Measurements from ENCODE around the gene RPS6KA5.
"Not testable (repeated sequence)": the region's sequence is repeated elsewhere in the genome, so short reads cannot be mapped to it uniquely, and the experiment has no call there.

The RPS6KA5 gene

GRCh38 chr14:91088585-91089235 lies 28.3 kb upstream of the RPS6KA5 start:
- H3K27me3 ChIP-seq (ENCODE audit: insufficient read depth, low read length), result no peaks in the 10 kb centered on the region
- DNase-seq, result no peak
- peaks cover 0 to 8% of the 10 kb centered on the region in 2 experiments for H3K4me1 ChIP-seq (ENCODE audit: control insufficient read depth in 1 of 2, insufficient read depth in 2 of 2, low read length in 2 of 2)
- no peak overlapping the region for H3K27ac ChIP-seq (ENCODE audit: low read depth, low read length)
- no peak overlapping the region for H4K91ac ChIP-seq (ENCODE audit: low read depth, low read length)
- H3K9ac ChIP-seq (ENCODE audit: low read length), result no peak overlapping the region
- H3K14ac ChIP-seq (ENCODE audit: low read length), result no peak overlapping the region
- H3K36me3 ChIP-seq (ENCODE audit: control insufficient read depth in 1 of 2, insufficient read depth in 2 of 2, low read length in 2 of 2), result no peaks in the 10 kb centered on the region
- no peak overlapping the region for H3K23ac ChIP-seq (ENCODE audit: low read length)
- no peak overlapping the region for H4K12ac ChIP-seq (ENCODE audit: low read depth, low read length)
- H3K18ac ChIP-seq (ENCODE audit: low read length), result no peak overlapping the region
- H3K79me2 ChIP-seq (ENCODE audit: control insufficient read depth, insufficient read depth, low read length, poor library complexity), result no peaks in the 10 kb centered on the region
- no peak overlapping the region for H3K4me2 ChIP-seq (ENCODE audit: low read length)
- no peak overlapping the region for H3K4ac ChIP-seq (ENCODE audit: low read depth, low read length)
- WGBS (ENCODE audit: extremely low coverage, insufficient coverage, insufficient read length), result no CpG with 5 or more reads among the region's 5 CpGs
- peak overlapping the region; percentile 24 for H2BK120ac ChIP-seq (ENCODE audit: insufficient read depth, low read length, poor library complexity)
- peaks cover 2% of the 10 kb centered on the region for H3K9me3 ChIP-seq (ENCODE audit: insufficient read depth, low read depth, low read length)
- H2BK12ac ChIP-seq (ENCODE audit: low read length), result peak overlapping the region; percentile 27
- H3K79me1 ChIP-seq (ENCODE audit: low read length), result no peaks in the 10 kb centered on the region
- H3K4me3 ChIP-seq (ENCODE audit: low read depth, low read length), result no peak overlapping the region
- no peak overlapping the region for H2BK5ac ChIP-seq (ENCODE audit: low read depth, low read length, poor library complexity)
- no peak overlapping the region for H2AK5ac ChIP-seq (ENCODE audit: low read length)
- H4K8ac ChIP-seq (ENCODE audit: low read depth, low read length), result no peak overlapping the region
- H2AFZ ChIP-seq (ENCODE audit: insufficient read depth, low read length, poor library complexity), result no peak overlapping the region

DNA sequence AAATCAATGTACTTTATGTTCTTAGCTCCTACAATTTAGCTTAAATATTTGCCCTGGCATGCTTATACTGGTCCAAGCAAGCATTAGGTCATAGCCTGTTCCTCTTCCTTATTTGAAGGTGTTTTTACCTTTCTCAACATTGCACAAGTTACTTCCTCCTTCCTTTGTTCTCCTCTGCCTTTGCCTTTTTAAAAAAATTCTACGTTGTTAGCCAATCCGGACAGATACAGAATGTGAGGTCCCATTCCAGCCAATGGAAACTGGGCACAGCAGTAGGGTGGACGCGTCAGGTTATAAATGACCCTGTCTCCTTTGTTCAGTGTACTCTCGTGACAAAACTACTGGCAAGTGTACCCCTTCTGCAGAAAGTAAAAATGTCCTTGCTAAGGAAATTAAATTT lies 27.0 kb upstream of the RPS6KA5 start:
- not testable (repeated sequence) for H3K27ac ChIP-seq (ENCODE audit: low read depth, low read length); H3K79me2 ChIP-seq (ENCODE audit: control insufficient read depth, insufficient read depth, low read length, poor library complexity); DNase-seq; H4K91ac ChIP-seq (ENCODE audit: low read depth, low read length); H3K27me3 ChIP-seq (ENCODE audit: insufficient read depth, low read length); H3K4me3 ChIP-seq (ENCODE audit: low read depth, low read length); H3K36me3 ChIP-seq (ENCODE audit: control insufficient read depth in 1 of 2, insufficient read depth in 2 of 2, low read length in 2 of 2); H2BK12ac ChIP-seq (ENCODE audit: low read length); H2AK5ac ChIP-seq (ENCODE audit: low read length); H3K79me1 ChIP-seq (ENCODE audit: low read length); H3K23ac ChIP-seq (ENCODE audit: low read length); H4K12ac ChIP-seq (ENCODE audit: low read depth, low read length); H3K4ac ChIP-seq (ENCODE audit: low read depth, low read length); H3K14ac ChIP-seq (ENCODE audit: low read length); H3K9me3 ChIP-seq (ENCODE audit: insufficient read depth, low read depth, low read length); H3K4me1 ChIP-seq (ENCODE audit: control insufficient read depth in 1 of 2, insufficient read depth in 2 of 2, low read length in 2 of 2); H2BK5ac ChIP-seq (ENCODE audit: low read depth, low read length, poor library complexity); H3K4me2 ChIP-seq (ENCODE audit: low read length); H2BK120ac ChIP-seq (ENCODE audit: insufficient read depth, low read length, poor library complexity); H4K8ac ChIP-seq (ENCODE audit: low read depth, low read length); H3K9ac ChIP-seq (ENCODE audit: low read length); H3K18ac ChIP-seq (ENCODE audit: low read length); H2AFZ ChIP-seq (ENCODE audit: insufficient read depth, low read length, poor library complexity)
- no CpG with 5 or more reads among the region's 5 CpGs for WGBS (ENCODE audit: extremely low coverage, insufficient coverage, insufficient read length)

DNA sequence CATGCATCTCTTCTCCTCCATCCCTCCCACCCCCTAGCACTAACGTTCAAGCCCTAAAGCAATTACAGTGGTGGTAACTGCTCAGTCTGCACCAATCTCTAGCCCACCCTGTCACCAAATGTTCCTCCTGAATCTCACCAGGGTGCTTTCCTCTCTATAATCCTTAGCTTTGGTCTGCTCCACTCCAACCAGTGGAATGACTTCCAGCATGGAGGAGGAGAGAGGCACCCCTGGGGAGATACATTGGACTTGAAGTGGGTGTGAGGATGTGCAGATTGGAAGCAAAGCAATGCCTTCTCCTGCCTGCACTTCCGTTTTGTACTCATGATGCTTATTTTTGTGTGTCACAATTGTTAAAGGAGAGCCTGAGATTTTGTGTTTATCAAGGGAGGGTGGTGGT lies 24.1 kb upstream of the RPS6KA5 start:
- Histone ChIP-seq H3K79me1 (ENCODE audit: low read length) (no peaks in the 10 kb centered on the region), H2AFZ (ENCODE audit: insufficient read depth, low read length, poor library complexity) (no peak overlapping the region), H3K27ac (ENCODE audit: low read depth, low read length) (no peak overlapping the region), H3K4me3 (ENCODE audit: low read depth, low read length) (no peak overlapping the region), H3K9me3 (ENCODE audit: insufficient read depth, low read depth, low read length) (peaks cover 2% of the 10 kb centered on the region), H3K18ac (ENCODE audit: low read length) (no peak overlapping the region), H3K14ac (ENCODE audit: low read length) (no peak overlapping the region), H2BK12ac (ENCODE audit: low read length) (no peak overlapping the region), H3K9ac (ENCODE audit: low read length) (no peak overlapping the region), H2BK5ac (ENCODE audit: low read depth, low read length, poor library complexity) (no peak overlapping the region), H3K79me2 (ENCODE audit: control insufficient read depth, insufficient read depth, low read length, poor library complexity) (no peaks in the 10 kb centered on the region), H4K12ac (ENCODE audit: low read depth, low read length) (no peak overlapping the region), H3K27me3 (ENCODE audit: insufficient read depth, low read length) (no peaks in the 10 kb centered on the region), H3K4me2 (ENCODE audit: low read length) (no peak overlapping the region), H3K36me3 (ENCODE audit: control insufficient read depth in 1 of 2, insufficient read depth in 2 of 2, low read length in 2 of 2) (no peaks in the 10 kb centered on the region), H3K23ac (ENCODE audit: low read length) (no peak overlapping the region), H4K8ac (ENCODE audit: low read depth, low read length) (no peak overlapping the region), H4K91ac (ENCODE audit: low read depth, low read length) (no peak overlapping the region), H3K4me1 (ENCODE audit: control insufficient read depth in 1 of 2, insufficient read depth in 2 of 2, low read length in 2 of 2) (peaks cover 0 to 8% of the 10 kb centered on the region in 2 experiments), H2BK120ac (ENCODE audit: insufficient read depth, low read length, poor library complexity) (no peak overlapping the region), H2AK5ac (ENCODE audit: low read length) (no peak overlapping the region), H3K4ac (ENCODE audit: low read depth, low read length) (no peak overlapping the region)
- no peak for DNase-seq
- WGBS (ENCODE audit: extremely low coverage, insufficient coverage, insufficient read length), result no CpG with 5 or more reads among the region's 2 CpGs

- Histone ChIP-seq H3K4me1 (ENCODE audit: control insufficient read depth in 1 of 2, insufficient read depth in 2 of 2, low read length in 2 of 2) (no peaks in the 10 kb centered on the region), H2AK5ac (ENCODE audit: low read length) (no peak overlapping the region), H3K79me1 (ENCODE audit: low read length) (no peaks in the 10 kb centered on the region), H3K27me3 (ENCODE audit: insufficient read depth, low read length) (no peaks in the 10 kb centered on the region), H3K9me3 (ENCODE audit: insufficient read depth, low read depth, low read length) (peaks cover 2% of the 10 kb centered on the region), H3K79me2 (ENCODE audit: control insufficient read depth, insufficient read depth, low read length, poor library complexity) (no peaks in the 10 kb centered on the region), H3K23ac (ENCODE audit: low read length) (no peak overlapping the region), H3K36me3 (ENCODE audit: control insufficient read depth in 1 of 2, insufficient read depth in 2 of 2, low read length in 2 of 2) (no peaks in the 10 kb centered on the region), H3K27ac (ENCODE audit: low read depth, low read length) (no peak overlapping the region), H3K14ac (ENCODE audit: low read length) (no peak overlapping the region), H3K4ac (ENCODE audit: low read depth, low read length) (no peak overlapping the region), H2AFZ (ENCODE audit: insufficient read depth, low read length, poor library complexity) (no peak overlapping the region), H4K8ac (ENCODE audit: low read depth, low read length) (no peak overlapping the region), H4K12ac (ENCODE audit: low read depth, low read length) (no peak overlapping the region), H3K9ac (ENCODE audit: low read length) (no peak overlapping the region), H2BK5ac (ENCODE audit: low read depth, low read length, poor library complexity) (no peak overlapping the region), H4K91ac (ENCODE audit: low read depth, low read length) (no peak overlapping the region), H2BK120ac (ENCODE audit: insufficient read depth, low read length, poor library complexity) (no peak overlapping the region), H3K4me3 (ENCODE audit: low read depth, low read length) (no peak overlapping the region), H3K4me2 (ENCODE audit: low read length) (no peak overlapping the region), H3K18ac (ENCODE audit: low read length) (no peak overlapping the region), H2BK12ac (ENCODE audit: low read length) (no peak overlapping the region)
- peak; percentile 6 to 70 for DNase-seq
- no CpG with 5 or more reads among the region's 3 CpGs for WGBS (ENCODE audit: extremely low coverage, insufficient coverage, insufficient read length)
Measured at GRCh38 chr14:91082282-91082681, 21.8 kb upstream of the RPS6KA5 start.
